B cell (primary cell): ENCODE measurements around the gene SPTBN2. TPM values are rescaled to one million over a fixed set of nuclear protein-coding genes. Genes with fewer than 3 reads are reported as not detected.

Experiments
- ATAC-seq: fragments of 200-7000 bp; cut with Tn5 transposase; one replicate; pipeline ENCODE4 v1.10.0; 2021; ENCODE audit warnings: low read depth, mild to moderate bottlenecking, moderate number of reproducible peaks, moderate library complexity
- CTCF ChIA-PET: fragments of 350-600 bp; sonication (Branson Sonifier 250); formaldehyde crosslinking; loops from one replicate; lab custom pipeline; 2021; ENCODE audit warnings: antibody characterized with exemption, inconsistent platforms; lab: Charles Lee
- POLR2A ChIA-PET: fragments of 350-600 bp; sonication (Branson Sonifier 250); formaldehyde crosslinking; loops from one replicate; lab custom pipeline; 2021; ENCODE audit warnings: antibody characterized with exemption; lab: Charles Lee
- DNase-seq: peaks from one replicate; pipeline ENCODE4 v3.0.0; 2013
- H2AFZ ChIP-seq: 2 replicates; pipeline ENCODE4 v1.6.1; 2012; ENCODE audit warnings: mild to moderate bottlenecking, low read depth, low read length; ENCODE audit not compliant: insufficient read depth, poor library complexity, severe bottlenecking
- H3K27ac ChIP-seq, 2 donors: 1 replicate in 1 of 2; 2 replicates in 1 of 2; pipeline ENCODE4 v1.5.1; 2012 to 2013; ENCODE audit warnings: low read length in 2 of 2, mild to moderate bottlenecking in 2 of 2, moderate library complexity in 1 of 2
- H3K27me3 ChIP-seq, 4 experiments: fragments of 200-600 bp in 1 of 4; sonication (generic) in 1 of 4; replicated peaks in 1 of 4; 1 replicate in 2 of 4; 2 replicates in 2 of 4; pipeline versions ENCODE4 v1.6.1 to v1.7.0; 2013 to 2016; ENCODE audit warnings: low read length in 3 of 4, mild to moderate bottlenecking in 2 of 4, mixed read lengths in 1 of 4, moderate library complexity in 1 of 4; ENCODE audit not compliant: insufficient read depth in 4 of 4, control insufficient read depth in 3 of 4; ENCODE audit errors: control extremely low read depth in 1 of 4
- H3K36me3 ChIP-seq, 2 experiments: replicated peaks in 1 of 2; 1 replicate in 1 of 2; 2 replicates in 1 of 2; pipeline versions ENCODE4 v1.6.1 to v1.7.1; 2013; ENCODE audit warnings: low read length in 1 of 2; ENCODE audit not compliant: insufficient read depth in 2 of 2, control insufficient read depth in 1 of 2; ENCODE audit errors: control extremely low read depth in 1 of 2, extremely low read depth in 1 of 2
- H3K4me1 ChIP-seq, 2 donors: fragments of 200-600 bp in 1 of 2; sonication (generic) in 1 of 2; 1 replicate in 1 of 2; 2 replicates in 1 of 2; pipeline versions ENCODE4 v1.5.1 to v1.6.1; 2013 to 2017; ENCODE audit warnings: low read length in 2 of 2; ENCODE audit not compliant: control insufficient read depth in 2 of 2, insufficient read depth in 2 of 2
- H3K4me2 ChIP-seq: replicated peaks from 2 replicates; pipeline ENCODE3; 2012; ENCODE audit warnings: mild to moderate bottlenecking, low read depth, low read length; ENCODE audit not compliant: poor library complexity, severe bottlenecking
- H3K4me3 ChIP-seq, 5 experiments: fragments of 200-600 bp in 1 of 5; sonication (generic) in 1 of 5; 1 replicate in 3 of 5; 2 replicates in 2 of 5; pipeline versions ENCODE4 v1.5.1 to v1.7.0; 2011 to 2016; ENCODE audit warnings: low read length in 4 of 5, mild to moderate bottlenecking in 4 of 5, low read depth in 2 of 5, control low read depth in 1 of 5, moderate library complexity in 1 of 5; ENCODE audit not compliant: insufficient read depth in 1 of 5; ENCODE audit errors: control extremely low read depth in 1 of 5, extremely low read depth in 1 of 5
- H3K79me2 ChIP-seq: fragments of 200-600 bp; sonication (generic); one replicate; pipeline ENCODE4 v1.6.0; 2016; ENCODE audit warnings: low read length; ENCODE audit not compliant: control insufficient read depth, insufficient read depth
- H3K9ac ChIP-seq: fragments of 200-600 bp; sonication (generic); 2 replicates; pipeline ENCODE4 v1.6.1; 2017; ENCODE audit warnings: mild to moderate bottlenecking, low read length, moderate library complexity
- H3K9me3 ChIP-seq, 3 donors: one replicate each; pipeline versions ENCODE4 v1.6.1 to v1.7.1; 2013; ENCODE audit warnings: low read length in 2 of 3; ENCODE audit not compliant: control insufficient read depth in 2 of 3, insufficient read depth in 1 of 3; ENCODE audit errors: control extremely low read depth in 1 of 3
- H4K20me1 ChIP-seq: 2 replicates; pipeline ENCODE4 v1.6.0; 2012; ENCODE audit warnings: mild to moderate bottlenecking, low read length; ENCODE audit not compliant: insufficient read depth, control insufficient read depth, poor library complexity, severe bottlenecking
- H3K27ac Mint-ChIP-seq: one replicate; pipeline ENCODE4 v1.8.0; 2021; ENCODE audit warnings: mixed read lengths
- H3K27me3 Mint-ChIP-seq: one replicate; pipeline ENCODE4 v1.8.0; 2021; ENCODE audit warnings: mixed read lengths
- H3K4me1 Mint-ChIP-seq: one replicate; pipeline ENCODE4 v1.8.0; 2021; ENCODE audit warnings: mixed read lengths
- H3K4me3 Mint-ChIP-seq: one replicate; pipeline ENCODE4 v1.8.0; 2021; ENCODE audit warnings: mixed read lengths
- H3K9me3 Mint-ChIP-seq: one replicate; pipeline ENCODE4 v1.8.0; 2022; ENCODE audit warnings: mixed read lengths; ENCODE audit not compliant: insufficient read depth
- CTCF ChIP-seq: fragments of 200-600 bp; IDR thresholded peaks from one replicate; pipeline ENCODE4 v1.8.0; 2022; ENCODE audit warnings: antibody characterized with exemption, mild to moderate bottlenecking
- EZH2 ChIP-seq: IDR thresholded peaks from 2 replicates; pipeline ENCODE4 v1.6.1; 2012; ENCODE audit warnings: borderline replicate concordance, low read depth, mild to moderate bottlenecking, moderate library complexity, low read length; ENCODE audit not compliant: insufficient read depth, poor library complexity, severe bottlenecking
- WGBS: methylation state at CpG from one replicate; pipeline ENCODE4 v1.1.5; 2013; ENCODE audit warnings: missing lambda C conversion rate; ENCODE audit not compliant: insufficient coverage; 5-methylcytosine and 5-hydroxymethylcytosine counted together
- intact Hi-C: fragments of 100-400 bp; cut with micrococcal nuclease; formaldehyde crosslinking; loops from one replicate; pipeline ENCODE4 v1.10.0; 2022
- polyA plus RNA-seq: library from polyadenylated mRNA; depleted of rRNA; stranded (reverse); fragments of >200 nt; gene quantifications from 2 replicates; pipeline ENCODE4 v1.2.3, GENCODE V29; 2012
- total RNA-seq, 2 donors: library from RNA; stranded (reverse); fragments of 120-200 nt in 1 of 2; gene quantifications; 1 replicate in 1 of 2; 2 replicates in 1 of 2; pipeline versions ENCODE4 v1.2.3 to v1.2.4, GENCODE V29; 2013 to 2022

The SPTBN2 gene
- total and polyA plus RNA-seq, 2 donors (not counting 1 experiment from before 2014, with no cell fraction given): 0.67 to 1.2 TPM

- Mint-ChIP-seq H3K9me3 (no peaks in the 10 kb centered on the region), H3K4me1 (peaks cover 4% of the 10 kb centered on the region), H3K27ac (no peak overlapping the region), H3K27me3 (no peaks in the 10 kb centered on the region), H3K4me3 (no peak overlapping the region)
- no peak for DNase-seq
- no peak overlapping the region for H3K9ac ChIP-seq
- no peak overlapping the region for H3K4me3 ChIP-seq
- H3K4me2 ChIP-seq: no peak overlapping the region
- POLR2A ChIA-PET: no interaction called here
- no peaks in the 10 kb centered on the region for H3K9me3 ChIP-seq
- no peaks in the 10 kb centered on the region for H3K36me3 ChIP-seq
- peaks cover 2 to 3% of the 10 kb centered on the region in 2 donors for H3K4me1 ChIP-seq
- no peak overlapping the region for H2AFZ ChIP-seq
- CTCF ChIA-PET: interaction anchor here (10.4 kb wide), 1 partner anchor 143 kb away, joined by 182 read pairs; no protein-coding TSS in a partner anchor
- TF ChIP-seq EZH2 (no peak), CTCF (no peak)
- H3K27ac ChIP-seq: no peak overlapping the region
- H4K20me1 ChIP-seq: no peaks in the 10 kb centered on the region
- no peak for ATAC-seq
- H3K27me3 ChIP-seq: no peaks in the 10 kb centered on the region
- intact Hi-C loops: no loop called here
- H3K79me2 ChIP-seq: no peaks in the 10 kb centered on the region
- 94% methylated on average over 32 of the region's 32 CpGs for WGBS
Observed at GRCh38 chr11:66689661-66690590, 39.1 kb downstream of the SPTBN2 start.
